ENCODE data around the gene FOXN3. TPM values are rescaled to one million over a fixed set of nuclear protein-coding genes. Genes with fewer than 3 reads are reported as not detected.

Gene FOXN3
- total and polyA plus RNA-seq, 10 of the 15 experiments (the other 5 are each of a cell fraction or from before 2014, with no cell fraction given) = 4.5 to 68.9 (median 29.7) TPM

GRCh38 chr14:89444044-89444443, 27.0 kb upstream of the FOXN3 start (continued):
- TF ChIP-seq CBFB (IDR thresholded peaks at IDR 0.05; ENCODE audit: low read depth) (no peak), HDAC2 (IDR thresholded peaks at IDR 0.05) (no peak), SMC3 (IDR thresholded peaks at IDR 0.05; ENCODE audit: borderline replicate concordance, low read length) (no peak), TBL1XR1 (IDR thresholded peaks at IDR 0.05; ENCODE audit: low read depth, low read length) (no peak), ZNF207 (IDR thresholded peaks at IDR 0.05; ENCODE audit: borderline replicate concordance) (no peak), NRF1 (conservative IDR thresholded peaks at IDR 0.05; ENCODE audit: low read depth, low read length) (no peak), CTCF (IDR thresholded peaks at IDR 0.05 in 2 of 3, conservative IDR thresholded peaks at IDR 0.05 in 1 of 3; ENCODE audit: control insufficient read depth in 2 of 3, extremely low read depth in 1 of 3, insufficient read depth in 1 of 3, low read depth in 3 of 3, low read length in 3 of 3) (no peak), ATF3 (IDR thresholded peaks at IDR 0.05; ENCODE audit: borderline replicate concordance, extremely low read depth, low read depth, low read length) (no peak), RB1 (IDR thresholded peaks at IDR 0.05; ENCODE audit: borderline replicate concordance) (no peak), CHD2 (IDR thresholded peaks at IDR 0.05; ENCODE audit: borderline replicate concordance, low read depth, low read length) (no peak), EGR1 (IDR thresholded peaks at IDR 0.05; ENCODE audit: borderline replicate concordance in 1 of 2, low read depth in 2 of 2, low read length in 2 of 2) (peak in 1 of 2 experiments; percentile 70; a peak in 1 of 3 replicates), IRF3 (IDR thresholded peaks at IDR 0.05) (no peak), MEF2A (IDR thresholded peaks at IDR 0.05; ENCODE audit: insufficient read depth, low read depth, low read length) (no peak), CBX5 (IDR thresholded peaks at IDR 0.05; ENCODE audit: low read depth) (no peak), SPI1 (IDR thresholded peaks at IDR 0.05; ENCODE audit: borderline replicate concordance, insufficient read depth, low read depth, low read length) (peak; percentile 78), ELK1 (IDR thresholded peaks at IDR 0.05; ENCODE audit: low read depth, low read length) (no peak), DPF2 (IDR thresholded peaks at IDR 0.05) (no peak), RUNX3 (IDR thresholded peaks at IDR 0.05; ENCODE audit: low read length) (peak; percentile 39; the same call in 1 of the 2 replicates), JUND (IDR thresholded peaks at IDR 0.05; ENCODE audit: low read depth, low read length) (no peak)
- TF ChIP-seq, protein P1, sequence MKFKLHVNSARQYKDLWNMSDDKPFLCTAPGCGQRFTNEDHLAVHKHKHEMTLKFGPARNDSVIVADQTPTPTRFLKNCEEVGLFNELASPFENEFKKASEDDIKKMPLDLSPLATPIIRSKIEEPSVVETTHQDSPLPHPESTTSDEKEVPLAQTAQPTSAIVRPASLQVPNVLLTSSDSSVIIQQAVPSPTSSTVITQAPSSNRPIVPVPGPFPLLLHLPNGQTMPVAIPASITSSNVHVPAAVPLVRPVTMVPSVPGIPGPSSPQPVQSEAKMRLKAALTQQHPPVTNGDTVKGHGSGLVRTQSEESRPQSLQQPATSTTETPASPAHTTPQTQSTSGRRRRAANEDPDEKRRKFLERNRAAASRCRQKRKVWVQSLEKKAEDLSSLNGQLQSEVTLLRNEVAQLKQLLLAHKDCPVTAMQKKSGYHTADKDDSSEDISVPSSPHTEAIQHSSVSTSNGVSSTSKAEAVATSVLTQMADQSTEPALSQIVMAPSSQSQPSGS (IDR thresholded peaks at IDR 0.05; ENCODE audit: low read length) = peak; percentile 48; the same call in 1 of the 2 replicates
- TF ChIP-seq, protein P2, sequence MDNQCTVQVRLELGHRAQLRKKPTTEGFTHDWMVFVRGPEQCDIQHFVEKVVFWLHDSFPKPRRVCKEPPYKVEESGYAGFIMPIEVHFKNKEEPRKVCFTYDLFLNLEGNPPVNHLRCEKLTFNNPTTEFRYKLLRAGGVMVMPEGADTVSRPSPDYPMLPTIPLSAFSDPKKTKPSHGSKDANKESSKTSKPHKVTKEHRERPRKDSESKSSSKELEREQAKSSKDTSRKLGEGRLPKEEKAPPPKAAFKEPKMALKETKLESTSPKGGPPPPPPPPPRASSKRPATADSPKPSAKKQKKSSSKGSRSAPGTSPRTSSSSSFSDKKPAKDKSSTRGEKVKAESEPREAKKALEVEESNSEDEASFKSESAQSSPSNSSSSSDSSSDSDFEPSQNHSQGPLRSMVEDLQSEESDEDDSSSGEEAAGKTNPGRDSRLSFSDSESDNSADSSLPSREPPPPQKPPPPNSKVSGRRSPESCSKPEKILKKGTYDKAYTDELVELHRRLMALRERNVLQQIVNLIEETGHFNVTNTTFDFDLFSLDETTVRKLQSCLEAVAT (IDR thresholded peaks at IDR 0.05) = no peak
- TF ChIP-seq, protein P3, sequence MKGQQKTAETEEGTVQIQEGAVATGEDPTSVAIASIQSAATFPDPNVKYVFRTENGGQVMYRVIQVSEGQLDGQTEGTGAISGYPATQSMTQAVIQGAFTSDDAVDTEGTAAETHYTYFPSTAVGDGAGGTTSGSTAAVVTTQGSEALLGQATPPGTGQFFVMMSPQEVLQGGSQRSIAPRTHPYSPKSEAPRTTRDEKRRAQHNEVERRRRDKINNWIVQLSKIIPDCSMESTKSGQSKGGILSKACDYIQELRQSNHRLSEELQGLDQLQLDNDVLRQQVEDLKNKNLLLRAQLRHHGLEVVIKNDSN (IDR thresholded peaks at IDR 0.05; ENCODE audit: borderline replicate concordance, extremely low read length, insufficient read depth, low read depth, low read length) = no peak
